ENCODE results near the gene ZFPL1.

ZFPL1 gene

GRCh38 chr11:65083834-65084597 is at the start of gene ZFPL1, which contains the start of gene CDCA5:
Gene ZFPL1, plus strand, starts transcription at chr11:65084222. Its CDS starts 477 bp downstream, at chr11:65084699.
Gene CDCA5, minus strand, starts transcription at chr11:65084040. Its CDS starts 62 bp downstream, at chr11:65083978.
- peak; percentile 89 to 91 (median 91) for DNase-seq (ENCODE audit: low read depth in 3 of 3)

DNA sequence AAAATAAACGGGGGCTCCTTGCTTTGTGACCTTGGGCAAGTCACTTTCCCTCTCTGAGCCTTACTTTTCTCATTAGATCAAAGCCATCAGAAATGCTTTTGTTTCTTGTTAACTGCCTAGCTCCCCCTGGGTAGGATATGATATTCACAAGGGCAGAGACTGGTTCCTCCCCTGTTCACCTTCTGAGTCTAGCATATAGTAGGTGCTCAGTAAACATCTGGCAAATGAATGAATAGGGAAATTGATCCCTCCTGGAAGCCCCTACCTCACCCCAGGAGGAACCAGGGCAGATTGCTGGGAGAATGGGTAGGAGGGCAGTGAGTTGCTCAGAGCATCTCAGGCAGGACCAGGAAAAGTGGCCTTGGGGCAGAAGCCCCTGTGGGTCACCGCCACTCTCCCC is 49.6 kb upstream of the ZFPL1 start:
- no peak for DNase-seq (ENCODE audit: low read depth in 3 of 3)

DNA sequence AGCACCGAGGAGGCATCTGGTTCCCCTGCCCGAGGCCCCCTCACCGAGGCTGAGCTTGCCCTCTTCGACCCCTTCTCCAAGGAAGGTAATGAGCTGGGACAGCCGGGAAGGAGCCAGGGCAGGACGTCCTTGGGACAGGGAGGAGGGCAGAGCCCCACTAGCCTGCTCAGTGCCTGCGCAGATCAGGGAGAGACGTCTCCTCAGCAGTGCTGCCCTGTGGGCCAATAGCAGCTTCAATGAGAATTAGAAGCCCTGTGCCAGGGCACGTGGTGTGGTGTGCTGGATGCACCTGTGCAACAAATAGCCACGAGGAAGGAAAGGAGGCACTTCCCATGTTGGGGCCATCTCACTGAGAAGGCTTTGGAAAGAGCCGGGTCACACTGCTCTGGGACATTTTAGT is 48.4 kb upstream of the ZFPL1 start:
- no peak for DNase-seq (ENCODE audit: low read depth in 3 of 3)

DNA sequence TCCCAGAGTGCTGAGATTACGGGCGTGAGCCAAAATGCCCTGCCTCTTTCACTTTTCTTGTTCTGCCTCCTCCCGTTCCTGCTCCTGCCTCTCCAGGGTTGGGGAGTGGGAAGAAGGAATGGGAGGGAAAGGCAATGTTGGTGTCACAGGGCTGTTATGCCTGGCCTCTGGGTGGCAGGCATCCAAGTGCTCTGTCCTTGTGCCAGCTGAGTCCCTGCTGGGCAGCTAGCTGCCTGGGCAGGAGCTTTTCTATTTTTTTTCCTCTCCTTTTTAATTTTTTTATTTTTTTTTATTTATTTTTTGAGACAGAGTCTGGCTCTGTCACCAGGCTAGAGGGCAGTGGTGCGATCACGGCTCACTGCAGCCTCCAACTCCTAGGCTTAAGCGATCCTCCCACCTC is 47.1 kb upstream of the ZFPL1 start:
- DNase-seq (ENCODE audit: low read depth in 3 of 3) = no peak

GRCh38 chr11:65040520-65040846 is 43.5 kb upstream of the ZFPL1 start:
- DNase-seq (ENCODE audit: low read depth in 3 of 3) = no peak

GRCh38 chr11:65040847-65041622 is 43.0 kb upstream of the ZFPL1 start, which contains the start of gene SAC3D1:
Gene SAC3D1, plus strand, starts transcription at chr11:65041210. Its CDS starts 83 bp downstream, at chr11:65041293.
- DNase-seq (ENCODE audit: low read depth in 3 of 3) = peak; percentile 64 to 76 (median 73)

- no peak for DNase-seq (ENCODE audit: low read depth in 3 of 3)
Observed at GRCh38 chr11:65042891-65043290, 41.1 kb upstream of the ZFPL1 start.

- DNase-seq (ENCODE audit: low read depth in 3 of 3) = no peak
Observed at GRCh38 chr11:65043881-65044501, 40.0 kb upstream of the ZFPL1 start.

- DNase-seq (ENCODE audit: low read depth in 3 of 3) = no peak
Observed at GRCh38 chr11:65045061-65045460, 39.0 kb upstream of the ZFPL1 start.

DNA sequence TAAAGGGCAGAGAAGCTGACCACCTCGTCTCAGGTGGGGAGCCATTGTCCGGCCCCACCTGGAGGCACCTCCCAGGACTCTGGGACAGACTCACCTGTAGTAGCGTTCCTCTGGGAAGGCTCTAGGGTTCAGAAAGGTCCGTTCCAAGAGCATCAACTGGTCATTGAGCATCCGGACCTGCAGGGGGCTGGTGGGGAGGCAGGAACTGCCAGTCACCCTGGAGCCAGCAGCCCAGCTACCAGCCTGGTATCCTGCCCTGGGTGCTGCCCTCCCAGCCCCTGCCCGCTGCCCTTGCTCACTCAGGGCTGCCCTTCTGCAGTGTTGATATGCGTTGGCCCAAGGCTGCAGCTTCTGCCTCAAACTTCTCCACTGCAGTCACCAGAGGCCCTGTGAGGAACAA is 38.3 kb upstream of the ZFPL1 start:
- no peak for DNase-seq (ENCODE audit: low read depth in 3 of 3)

DNA sequence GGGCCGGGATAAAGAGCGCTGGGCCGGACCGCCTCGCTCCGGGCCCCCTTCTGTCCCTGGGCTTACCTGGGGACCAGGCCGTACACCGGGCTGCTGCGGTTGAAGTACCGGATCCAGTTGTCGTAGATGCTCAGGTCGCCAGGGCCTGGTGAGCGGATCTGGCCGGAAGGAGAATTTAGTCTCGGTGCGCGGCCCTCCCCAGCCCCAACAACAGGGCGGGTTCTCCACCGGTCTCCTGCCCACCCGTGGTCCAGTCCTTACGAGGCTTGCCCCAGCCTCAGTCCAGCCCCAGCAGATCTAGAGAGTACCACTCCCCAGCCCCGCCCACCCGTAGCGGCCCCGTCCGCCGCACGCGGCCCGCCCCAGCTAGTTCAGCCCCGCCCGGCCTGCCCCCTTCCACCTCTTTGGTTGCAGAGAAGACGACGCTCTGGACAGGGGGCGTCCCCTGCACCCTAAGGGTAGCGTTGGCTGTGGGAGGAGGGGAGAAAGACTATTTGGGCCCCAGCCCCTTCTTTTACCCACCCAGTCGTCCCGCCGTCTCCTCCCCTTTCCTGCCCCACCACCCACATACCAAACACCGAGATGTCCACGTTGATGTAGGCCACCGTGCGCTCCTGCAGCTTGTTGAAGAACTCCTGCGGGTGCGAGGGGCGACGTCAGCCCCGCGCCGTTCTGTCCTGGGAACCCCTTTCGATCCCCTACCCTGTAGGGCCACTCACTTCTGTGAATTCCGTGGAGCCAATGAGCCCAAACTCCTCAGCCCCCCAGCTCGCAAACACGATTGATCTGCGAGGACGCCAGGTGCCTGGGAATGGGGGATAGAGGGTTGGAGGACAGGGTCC is 36.2 kb upstream of the ZFPL1 start:
- no peak for DNase-seq (ENCODE audit: low read depth in 3 of 3)

- no peak for DNase-seq (ENCODE audit: low read depth in 3 of 3)
Observed at GRCh38 chr11:65051398-65051858, 32.6 kb upstream of the ZFPL1 start.

GRCh38 chr11:65053827-65054508 is 30.1 kb upstream of the ZFPL1 start:
- DNase-seq (ENCODE audit: low read depth in 3 of 3) = no peak

DNA sequence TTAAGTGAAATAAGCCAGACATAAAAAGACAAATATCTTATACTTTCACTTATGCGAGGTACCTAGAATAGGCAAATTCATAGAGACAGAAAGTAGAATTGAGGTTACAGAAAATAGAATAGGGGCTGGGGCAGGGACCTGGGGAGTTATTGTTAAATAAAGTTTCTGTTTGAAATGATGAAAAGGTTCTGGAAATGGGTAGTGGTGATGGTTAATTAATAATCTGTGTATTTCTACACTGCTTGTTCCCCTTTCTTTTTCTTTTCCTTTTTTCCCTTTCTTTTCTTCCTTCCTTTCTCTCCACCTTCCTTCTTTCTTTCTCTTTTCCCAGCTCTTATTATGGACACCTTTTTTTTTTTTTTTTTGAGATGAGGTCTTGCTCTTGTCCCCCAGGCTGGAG is 28.5 kb upstream of the ZFPL1 start:
- no peak for DNase-seq (ENCODE audit: low read depth in 3 of 3)

DNA sequence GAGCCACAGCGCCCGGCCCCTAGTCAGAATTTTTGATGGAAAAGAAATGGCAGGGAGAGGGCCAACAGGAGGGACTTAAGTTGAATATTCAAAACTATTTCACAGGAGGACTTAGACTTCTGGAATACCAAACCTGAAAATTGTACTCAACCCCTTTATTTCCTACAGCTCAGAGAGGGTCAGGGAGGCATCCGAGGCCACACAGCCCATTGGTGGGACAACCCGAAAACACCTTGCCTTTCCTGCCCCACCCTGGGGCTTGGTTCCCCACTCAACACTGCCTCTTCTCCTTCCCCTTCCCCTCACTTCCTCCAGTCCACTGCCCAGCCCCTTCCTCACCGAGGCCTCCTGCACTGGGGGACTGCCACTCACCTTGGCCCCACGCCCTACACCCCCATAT is 27.0 kb upstream of the ZFPL1 start:
- no peak for DNase-seq (ENCODE audit: low read depth in 3 of 3)

DNA sequence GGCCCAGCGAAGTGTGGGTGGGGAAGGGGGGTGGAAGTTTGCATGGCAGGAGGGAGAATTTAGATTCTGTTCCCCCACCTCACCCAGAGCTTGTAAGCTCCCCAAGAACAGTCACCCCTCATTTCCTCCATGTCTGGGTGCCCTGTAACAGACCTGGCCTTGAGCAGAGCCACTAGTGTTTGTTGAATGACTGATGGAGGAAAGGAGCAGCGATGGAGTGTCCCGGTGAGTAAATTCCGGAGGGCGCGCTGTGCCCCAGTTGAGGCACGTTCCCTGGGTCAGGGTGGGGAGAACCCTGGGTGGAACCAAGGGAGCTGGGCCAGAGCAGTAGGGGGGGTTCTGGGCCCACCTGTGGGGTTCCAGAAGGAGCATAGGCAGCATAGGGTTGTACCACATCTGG is 26.5 kb upstream of the ZFPL1 start:
- no peak for DNase-seq (ENCODE audit: low read depth in 3 of 3)

GRCh38 chr11:65058012-65058411 is 26.0 kb upstream of the ZFPL1 start:
- no peak for DNase-seq (ENCODE audit: low read depth in 3 of 3)

DNA sequence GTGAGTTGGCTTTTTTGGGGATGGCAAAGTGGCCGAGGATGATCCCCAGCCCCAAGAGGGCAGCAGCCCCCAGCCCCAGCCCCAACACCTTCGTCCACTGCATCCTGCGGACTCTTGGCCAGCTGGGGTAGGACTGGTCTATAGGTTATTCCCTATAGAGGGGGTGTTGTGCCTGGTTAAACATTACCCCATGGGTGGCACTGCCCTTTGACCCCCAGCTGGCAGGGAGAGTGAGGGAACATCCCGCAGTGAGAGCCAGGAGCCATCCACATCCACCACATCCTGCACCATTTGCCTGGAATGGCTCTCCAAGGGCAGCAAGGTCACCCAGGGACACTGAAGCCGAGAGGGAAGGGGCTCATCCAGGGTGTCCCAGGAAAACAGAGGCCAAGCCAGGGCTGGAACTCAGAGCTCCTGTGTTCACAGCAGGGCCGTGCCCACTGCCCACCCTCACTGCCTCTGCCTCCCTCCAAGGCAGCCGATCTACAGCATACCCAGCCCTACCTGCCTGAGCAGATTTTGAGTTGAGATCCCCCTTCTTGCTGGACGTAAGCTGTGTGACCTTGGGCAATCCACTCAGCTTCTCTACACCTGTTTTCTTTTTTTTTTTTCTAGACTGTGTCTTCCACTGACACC is 25.5 kb upstream of the ZFPL1 start, which contains the start of gene NAALADL1:
Gene NAALADL1, minus strand, starts transcription at position 135 of the 636 bp plus-strand sequence. Its CDS starts 32 bp downstream, at position 103.
- no peak for DNase-seq (ENCODE audit: low read depth in 3 of 3)

GRCh38 chr11:65059523-65059922 is 24.5 kb upstream of the ZFPL1 start:
- DNase-seq (ENCODE audit: low read depth in 3 of 3) = no peak
